NCI-H526 treated with DMSO at 0.1 percent for 48 hours (cell line): ENCODE measurements around the gene ZNF614.
A peak's percentile ranks its signal among the peaks of the same experiment; 100 is the strongest.
"Not testable (repeated sequence)": the region's sequence is repeated elsewhere in the genome, so short reads cannot be mapped to it uniquely, and the experiment has no call there.

Source experiments
- DNase-seq: peaks from one replicate; lab custom pipeline; 2025; lab: John Stamatoyannopoulos, UW

Gene ZNF614

DNA sequence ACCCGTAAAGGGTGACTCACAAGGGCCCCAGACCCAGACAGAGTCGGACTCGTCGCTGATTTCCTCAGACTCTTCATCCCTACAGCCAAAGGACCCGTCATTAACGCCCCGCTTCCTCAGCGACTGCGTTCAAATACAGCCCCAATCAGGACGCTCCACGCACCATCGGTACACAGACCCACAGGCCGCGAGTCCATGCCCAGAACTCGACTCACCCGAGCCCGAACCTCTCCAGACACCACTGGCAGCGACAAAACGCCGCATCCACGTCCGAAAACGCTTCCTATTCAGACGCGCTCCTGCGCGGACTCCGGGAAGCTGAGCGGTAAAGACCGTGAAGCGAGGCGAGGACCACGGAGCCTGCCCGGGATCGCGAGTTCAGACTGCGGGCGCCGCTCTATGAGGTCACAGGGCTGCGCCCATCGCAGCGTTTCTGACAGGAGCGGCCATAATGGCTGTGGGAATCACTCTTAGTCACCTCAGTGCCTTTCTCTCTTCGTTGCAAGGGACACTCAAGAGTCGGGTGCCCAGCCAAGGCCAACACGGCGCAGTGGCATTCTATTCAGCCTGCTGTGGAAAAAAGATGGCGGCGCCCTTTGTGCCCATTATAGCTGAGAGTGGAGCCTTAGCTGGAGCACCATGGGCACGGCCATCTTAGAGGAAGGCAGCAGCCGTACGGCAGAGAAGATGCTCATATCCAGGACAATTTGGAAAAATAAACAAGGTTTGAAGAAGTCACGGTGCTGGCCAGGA lies at the start of gene ZNF614:
TSS of gene ZNF614 (minus strand) at position 353 of the 753 bp plus-strand sequence. CDS start 2,634 bp downstream, outside the sequence.
- DNase-seq, result peak; percentile 95

DNA sequence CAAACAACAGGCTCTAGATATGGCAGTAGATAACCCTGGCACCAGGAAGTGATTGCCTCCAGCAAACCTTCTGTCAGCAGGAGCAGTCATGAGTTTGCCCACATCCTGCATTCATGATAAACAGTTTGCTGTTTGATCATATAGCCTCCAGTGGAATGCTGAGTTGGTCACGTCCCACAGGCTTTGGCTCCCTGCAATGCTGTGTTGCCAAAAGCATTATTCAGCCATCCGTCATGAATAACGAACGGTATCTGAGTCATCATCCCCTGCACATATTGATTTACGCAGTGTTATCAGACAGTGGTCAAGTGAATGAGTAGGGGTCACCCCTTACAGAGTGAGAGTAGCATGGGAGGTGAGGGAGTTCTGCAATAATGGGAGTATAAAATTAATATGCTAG lies 42.3 kb upstream of the ZNF614 start:
- no peak for DNase-seq

DNA sequence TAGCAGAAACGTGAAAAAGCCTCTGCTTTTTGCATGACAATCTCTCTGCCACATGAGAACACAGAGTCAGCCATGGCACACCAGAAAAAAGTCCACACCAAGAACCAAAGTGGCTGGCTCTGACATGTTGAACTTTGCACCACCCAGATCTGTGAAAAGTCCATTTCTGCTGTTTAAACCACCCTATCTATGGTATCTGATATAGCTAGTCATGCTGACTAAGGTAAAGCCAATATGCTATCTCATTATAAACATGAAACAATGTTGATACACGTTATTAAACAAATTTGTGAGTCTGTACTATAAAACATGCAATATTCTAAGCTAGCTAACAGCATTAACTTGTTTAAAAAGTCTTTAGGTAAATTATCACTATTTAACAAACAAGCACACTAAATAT lies 41.5 kb upstream of the ZNF614 start:
- DNase-seq, result no peak

DNA sequence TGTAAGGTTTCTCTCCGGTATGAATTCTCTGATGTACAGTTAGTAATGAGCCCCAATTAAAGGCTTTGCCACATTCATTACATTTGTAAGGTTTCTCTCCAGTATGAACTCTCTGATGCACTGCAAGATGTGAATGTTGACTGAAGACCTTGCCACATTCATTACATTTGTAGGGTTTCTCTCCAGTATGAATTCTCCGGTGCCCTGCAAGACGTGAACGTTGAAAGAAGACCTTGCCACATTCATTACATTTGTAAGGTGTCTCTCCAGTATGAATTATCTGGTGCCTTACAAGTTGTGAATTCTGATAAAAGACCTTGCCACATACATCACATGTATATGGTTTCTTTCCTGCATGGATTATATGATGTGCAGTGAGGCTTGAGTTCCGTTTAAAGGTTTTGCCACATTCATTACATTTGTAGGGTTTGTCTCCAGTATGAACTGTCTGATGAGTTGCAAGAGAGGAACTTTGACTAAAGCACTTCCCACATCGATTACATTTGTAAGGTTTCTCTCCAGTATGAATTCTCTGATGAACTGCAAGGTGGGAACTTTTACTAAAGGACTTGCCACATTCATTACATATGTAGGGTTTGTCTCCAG lies 38.2 kb upstream of the ZNF614 start:
- DNase-seq, result no peak

DNA sequence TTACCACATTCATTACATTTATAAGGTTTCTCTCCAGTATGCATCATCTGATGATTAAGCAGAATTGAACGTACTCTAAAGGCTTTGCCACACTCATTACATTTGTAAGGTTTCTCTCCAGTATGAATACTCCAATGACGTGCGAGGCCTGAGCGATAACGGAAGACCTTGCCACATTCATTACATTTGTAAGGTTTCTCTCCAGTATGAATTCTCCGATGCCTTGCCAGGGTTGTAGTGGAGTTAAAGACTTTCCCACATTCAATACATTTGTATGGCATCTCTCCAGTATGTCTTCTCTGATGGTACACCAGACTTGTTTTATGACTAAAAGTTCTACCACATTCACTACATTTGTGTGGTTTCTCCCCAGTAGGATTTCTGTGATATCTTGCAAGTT lies 37.2 kb upstream of the ZNF614 start:
- DNase-seq, result no peak

DNA sequence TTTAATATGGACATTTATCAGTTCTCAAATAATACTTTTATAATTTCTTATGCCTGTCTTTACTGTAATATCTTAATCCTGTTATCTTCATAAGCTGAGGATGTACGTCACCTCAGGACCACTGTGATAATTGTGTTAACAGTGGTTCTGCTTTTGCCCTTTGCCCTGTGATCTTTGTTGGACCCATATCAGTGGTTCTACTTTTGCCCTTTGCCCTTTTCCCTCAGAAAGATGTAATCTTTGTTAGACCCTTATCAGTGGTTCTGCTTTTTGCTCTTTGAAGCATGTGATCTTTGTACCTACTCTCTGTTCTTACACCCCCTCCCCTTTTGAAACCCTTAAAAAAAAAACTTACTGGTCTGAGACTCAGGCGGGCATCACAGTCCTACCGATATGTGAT lies 28.3 kb upstream of the ZNF614 start:
- not testable (repeated sequence) for DNase-seq

DNA sequence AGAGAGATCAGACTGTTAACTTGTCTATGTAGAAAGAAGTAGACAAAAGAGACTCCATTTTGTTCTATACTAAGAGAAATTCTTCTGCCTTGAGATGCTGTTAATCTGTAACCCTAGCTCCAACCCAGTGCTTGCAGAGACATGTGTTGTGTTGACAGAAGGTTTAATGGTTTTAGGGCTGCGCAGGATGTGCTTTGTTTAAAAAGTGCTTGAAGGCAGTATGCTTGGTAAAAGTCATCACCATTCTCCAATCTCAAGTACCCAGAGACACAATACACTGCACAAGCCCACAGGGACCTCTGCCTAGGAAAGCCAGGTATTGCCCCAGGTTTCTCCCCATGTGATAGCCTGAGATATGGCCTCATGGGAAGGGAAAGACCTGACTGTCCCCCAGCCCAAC lies 23.6 kb upstream of the ZNF614 start:
- not testable (repeated sequence) for DNase-seq

DNA sequence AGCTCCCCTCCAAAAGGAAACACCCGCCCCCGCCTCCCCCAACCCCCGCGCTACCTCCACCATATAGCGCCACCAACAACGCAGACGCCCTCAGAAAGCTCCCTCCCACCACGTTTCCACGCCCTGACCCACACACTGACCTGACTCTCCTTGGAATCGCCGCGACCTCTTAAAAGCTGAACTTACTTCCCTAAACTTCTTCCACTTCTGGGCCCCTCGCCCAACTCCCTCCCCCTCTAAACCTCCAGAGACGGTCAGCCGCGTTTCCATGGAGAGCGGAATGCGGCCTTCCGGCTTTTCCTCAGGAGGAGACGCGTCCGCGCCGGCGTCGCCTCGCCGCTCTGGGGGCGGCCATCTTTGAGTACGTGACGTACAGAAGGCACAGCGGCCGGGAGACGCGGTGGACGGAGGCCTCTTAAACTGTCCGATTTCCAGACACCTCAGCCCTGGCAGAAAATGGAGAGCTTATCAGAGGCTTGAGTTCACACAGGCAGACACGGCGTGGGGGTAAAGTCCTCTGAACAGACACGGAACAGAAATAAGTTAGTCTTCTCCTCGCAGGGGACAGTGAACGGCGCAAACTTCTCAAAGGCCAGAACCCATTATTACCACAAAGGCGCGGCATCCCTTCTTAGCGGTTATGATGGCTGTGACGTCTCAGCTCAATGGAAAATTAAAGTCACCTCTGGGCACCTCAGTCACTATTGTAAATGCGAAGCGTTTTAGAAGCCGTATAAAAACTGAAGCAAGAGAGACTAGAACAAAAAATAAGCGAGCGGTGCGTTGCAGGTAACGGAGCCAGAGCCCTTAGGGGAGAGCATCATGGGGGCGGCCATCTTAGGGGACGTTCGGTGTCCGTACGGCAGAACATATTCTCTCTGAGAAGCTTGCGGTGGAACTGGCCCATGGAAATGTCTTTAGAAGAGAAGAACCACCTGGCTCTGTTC lies 20.6 kb upstream of the ZNF614 start, which contains the start of gene ZNF432:
TSS of gene ZNF432 (minus strand) at position 284 of the 947 bp plus-strand sequence. CDS start 1,970 bp downstream, outside the sequence.
- DNase-seq, result peak; percentile 93

DNA sequence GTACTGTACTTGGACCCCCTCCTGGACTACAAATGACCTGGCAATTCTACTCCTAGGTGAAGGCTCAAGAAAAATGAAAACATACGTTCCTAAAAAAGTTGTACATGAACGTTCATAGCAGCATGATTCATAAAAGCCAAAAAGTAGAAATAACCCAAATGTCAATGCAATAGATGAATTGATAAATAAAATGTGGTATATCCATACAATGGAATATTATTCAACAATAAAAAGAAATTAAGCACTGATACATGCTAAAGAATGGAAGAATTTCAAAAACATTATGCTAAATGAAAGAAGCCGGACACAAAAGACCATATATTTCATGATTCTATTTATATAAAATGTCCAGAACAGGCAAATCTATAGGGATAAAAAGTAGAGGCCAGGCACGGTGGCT lies 11.0 kb upstream of the ZNF614 start:
- no peak for DNase-seq

DNA sequence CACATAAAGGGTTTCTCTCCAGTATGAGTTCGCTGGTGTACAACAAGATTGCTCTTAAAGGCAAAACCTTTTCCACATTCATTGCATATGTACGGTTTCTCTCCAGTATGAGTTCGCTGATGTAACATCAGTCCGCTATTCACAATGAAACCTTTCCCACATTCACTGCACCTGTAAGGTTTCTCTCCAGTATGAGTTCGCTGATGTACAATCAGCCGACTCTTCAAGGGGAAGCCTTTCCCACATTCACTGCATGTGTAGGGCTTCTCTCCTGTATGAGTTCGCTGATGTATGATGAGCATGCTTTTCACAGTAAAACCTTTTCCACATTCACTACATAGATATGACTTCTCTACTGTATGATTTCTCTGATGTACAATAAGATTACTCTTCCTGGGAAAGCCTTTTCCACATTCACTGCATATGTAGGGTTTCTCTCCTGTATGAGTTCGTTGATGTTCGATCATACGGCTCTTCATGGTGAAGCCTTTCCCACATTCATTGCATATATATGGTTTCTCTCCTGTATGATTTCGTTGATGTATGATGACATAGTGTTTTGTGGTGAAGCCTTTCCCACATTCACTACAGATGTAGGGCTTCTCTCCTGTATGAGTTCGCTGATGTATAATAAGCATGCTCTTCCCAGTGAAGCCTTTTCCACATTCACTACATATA lies 6.0 kb upstream of the ZNF614 start:
- no peak for DNase-seq

DNA sequence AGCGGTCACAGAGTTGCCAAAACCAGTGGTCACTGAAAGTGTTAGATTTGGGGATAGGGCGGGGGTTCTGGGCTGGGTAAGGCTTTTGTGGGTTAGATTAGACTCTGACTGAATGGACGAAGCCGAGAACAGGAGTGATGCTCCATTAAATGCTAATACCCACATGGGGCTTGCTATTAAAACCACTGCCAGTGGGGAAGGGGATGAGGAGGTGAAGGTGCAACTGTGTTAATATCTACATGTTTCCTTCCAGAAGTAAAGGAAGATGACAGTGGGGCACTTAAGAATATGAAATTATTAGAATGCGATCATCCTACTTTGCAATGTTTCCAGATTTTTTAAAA lies 573 bp upstream of the ZNF614 start:
- peak; percentile 76 for DNase-seq

DNA sequence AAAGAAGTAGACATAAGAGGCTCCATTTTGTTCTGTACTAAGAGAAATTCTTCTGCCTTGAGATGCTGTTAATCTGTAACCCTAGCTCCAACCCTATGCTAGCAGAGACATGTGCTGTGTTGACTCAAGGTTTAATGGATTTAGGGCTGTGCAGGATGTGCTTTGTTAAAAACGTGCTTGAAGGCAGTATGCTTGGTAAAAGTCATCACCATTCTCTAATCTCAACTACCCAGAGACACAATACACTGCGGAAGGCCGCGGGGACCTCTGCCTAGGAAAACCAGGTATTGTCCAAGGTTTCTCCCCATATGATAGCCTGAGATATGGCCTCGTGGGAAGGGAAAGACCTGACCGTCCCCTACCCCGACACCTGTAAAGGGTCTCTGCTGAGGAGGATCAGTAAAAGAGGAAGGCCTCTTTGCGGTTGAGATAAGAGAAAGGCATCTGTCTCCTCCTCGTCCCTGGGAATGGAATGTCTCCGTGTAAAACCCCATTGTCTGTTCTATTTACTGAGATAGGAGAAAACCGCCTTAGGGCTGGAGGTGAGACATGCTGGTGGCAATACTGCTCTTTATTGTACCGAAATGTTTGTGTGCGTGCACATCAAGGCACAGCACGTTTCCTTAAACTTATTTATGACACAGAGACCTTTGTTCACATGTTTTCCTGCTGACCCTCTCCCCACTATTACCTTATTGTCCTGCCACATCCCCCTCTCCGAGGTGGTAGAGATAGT lies 1.8 kb downstream of the ZNF614 start:
- not testable (repeated sequence) for DNase-seq

DNA sequence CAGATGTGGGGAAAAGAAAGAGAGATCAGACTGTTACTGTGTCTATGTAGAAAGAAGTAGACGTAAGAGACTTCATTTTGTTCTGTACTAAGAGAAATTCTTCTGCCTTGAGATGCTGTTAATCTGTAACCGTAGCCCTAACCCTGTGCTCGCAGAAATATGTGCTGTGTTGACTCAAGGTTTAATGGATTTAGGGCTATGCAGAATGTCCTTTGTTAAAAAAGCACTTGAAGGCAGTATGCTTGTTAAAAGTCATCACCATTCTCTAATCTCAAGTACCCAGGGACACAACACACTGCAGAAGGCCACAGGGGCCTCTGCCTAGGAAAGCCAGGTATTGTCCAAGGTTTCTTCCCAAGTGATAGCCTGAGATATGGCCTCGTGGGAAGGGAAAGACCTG lies 3.7 kb downstream of the ZNF614 start:
- DNase-seq, result not testable (repeated sequence)

DNA sequence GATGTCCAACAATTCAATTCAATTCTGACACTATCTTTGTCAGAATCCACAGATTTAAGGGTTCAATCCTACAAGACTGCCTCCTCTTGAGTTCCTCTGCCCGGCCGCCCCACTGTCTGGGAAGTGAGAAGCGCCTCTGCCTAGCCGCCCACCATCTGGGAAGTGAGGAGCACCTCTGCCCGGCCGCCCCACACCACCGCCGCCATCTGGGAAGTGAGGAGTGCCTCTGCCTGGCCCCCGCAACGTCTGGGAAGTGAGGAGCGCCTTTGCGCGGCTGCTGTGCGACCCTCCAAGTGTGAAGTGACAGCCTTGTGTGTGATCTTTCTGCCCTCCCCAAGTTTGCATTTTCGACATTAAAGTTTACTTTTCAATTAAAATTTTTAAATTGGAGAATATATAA lies 6.0 kb downstream of the ZNF614 start:
- no peak for DNase-seq

DNA sequence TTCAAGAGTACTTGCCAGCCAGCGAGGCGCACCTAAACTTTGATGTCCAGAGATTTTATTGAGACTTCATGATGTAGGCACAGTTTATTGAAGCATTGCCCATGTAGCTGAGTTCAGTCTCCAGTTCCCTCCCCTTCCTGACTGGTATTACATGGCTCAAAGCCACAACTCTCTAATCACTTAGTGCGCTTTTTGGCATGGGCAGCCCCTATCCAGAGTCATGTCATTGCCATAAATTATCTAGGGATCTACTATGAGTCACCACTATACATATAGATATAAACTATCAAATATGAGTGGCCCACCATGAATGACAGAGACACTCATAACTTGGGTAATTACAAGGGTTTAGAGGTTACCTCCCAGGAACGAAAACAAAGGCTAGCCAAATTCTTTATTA lies 7.7 kb downstream of the ZNF614 start:
- no peak for DNase-seq

DNA sequence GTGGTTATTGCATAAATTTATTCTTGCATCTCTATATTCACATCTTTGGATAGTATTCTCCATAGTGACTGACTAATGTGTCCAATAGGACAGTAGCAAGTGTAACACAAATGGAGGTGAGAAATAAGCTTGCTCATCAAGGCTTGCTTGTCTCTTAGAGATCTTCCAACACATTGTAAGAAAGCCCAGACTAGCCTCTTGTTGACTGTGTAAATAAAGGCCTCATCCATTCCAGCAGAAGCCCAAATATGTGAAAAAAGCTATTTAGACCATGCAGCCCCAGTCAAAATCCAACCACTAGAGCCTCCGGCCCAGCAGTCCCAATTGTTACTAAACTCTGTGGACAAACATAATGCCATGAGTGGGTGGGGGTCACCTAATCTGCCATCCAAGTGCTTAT lies 17.5 kb downstream of the ZNF614 start:
- no peak for DNase-seq

DNA sequence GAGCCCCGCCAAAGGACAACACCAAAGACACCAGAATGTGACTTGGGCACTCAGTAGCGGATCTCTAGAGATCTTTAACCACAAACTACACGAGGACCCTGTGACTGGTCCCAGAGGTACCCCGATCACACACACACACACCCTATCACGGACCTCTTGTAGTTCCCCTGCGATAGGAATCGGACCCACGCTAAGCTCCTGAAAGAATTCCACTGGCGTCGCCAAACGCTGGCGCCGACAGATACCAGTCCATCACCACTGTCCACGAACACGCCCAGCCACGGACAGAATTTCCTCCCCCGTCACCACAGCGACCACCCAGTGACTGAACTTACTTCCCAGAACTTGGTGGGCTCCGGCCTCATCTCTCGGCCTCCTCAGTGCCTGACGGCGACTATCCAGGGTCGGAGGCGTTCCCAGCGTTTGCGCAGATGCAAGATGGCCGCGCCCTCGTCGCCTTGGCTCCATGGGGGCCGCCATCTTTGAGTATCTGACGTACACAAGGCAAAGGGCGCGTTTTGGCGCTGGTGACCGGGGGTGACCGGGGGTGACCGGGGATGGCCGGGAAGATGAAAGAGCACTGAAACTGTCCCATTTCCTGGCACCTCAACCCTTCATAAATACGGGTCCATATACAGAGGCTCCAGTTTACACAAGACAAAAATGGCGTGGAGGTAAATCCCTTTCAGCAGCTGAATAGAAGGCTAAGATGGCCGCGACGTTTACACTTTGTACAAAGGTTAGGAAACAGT lies 20.2 kb downstream of the ZNF614 start, which contains the start of gene ZNF615:
TSS of gene ZNF615 (minus strand) at position 406 of the 752 bp plus-strand sequence. CDS start 4,500 bp downstream, outside the sequence.
- DNase-seq, result peak; percentile 79

DNA sequence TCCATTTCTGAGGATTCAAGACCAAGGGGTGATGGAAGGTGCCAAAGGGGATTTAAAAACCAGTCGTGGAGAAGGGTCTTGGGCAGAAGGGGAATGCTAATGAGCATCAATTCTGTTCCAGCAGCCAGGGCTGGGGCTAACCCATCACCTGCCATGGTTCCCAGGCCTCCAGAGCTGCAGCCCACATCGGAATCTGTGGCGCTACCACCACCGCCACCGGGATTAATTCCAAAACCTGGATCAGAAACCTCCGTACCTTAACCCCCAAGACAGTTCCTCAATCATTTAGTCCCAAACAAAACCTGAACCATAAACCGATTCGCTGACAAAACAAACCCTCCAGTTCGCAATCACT lies 20.8 kb downstream of the ZNF614 start:
- no peak for DNase-seq

DNA sequence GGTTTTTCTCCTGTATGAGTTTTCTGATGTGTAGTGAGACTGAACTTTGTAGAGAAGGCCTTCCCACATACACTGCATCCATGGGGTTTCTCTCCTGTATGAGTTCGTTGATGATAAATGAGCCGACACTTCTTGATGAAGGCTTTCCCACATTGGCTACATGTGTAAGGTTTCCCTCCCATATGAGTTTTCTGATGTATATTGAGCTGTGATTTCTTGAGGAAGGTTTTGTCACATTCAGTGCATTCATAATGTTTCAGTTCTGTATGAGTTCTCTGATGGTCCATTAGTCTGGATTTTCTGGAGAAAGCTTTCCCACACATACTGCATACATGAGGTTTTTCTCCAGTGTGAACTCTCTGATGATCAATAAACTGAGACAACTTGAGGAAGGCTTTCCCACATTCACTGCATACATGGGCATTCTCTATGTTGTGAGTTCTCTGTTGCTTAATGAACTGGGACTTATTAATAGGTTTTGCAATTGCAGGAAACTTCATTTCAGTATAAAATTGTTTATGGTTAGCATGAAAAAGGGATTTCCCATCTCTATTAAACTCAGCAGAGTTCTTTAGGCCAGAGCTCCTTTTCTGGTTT lies 34.0 kb downstream of the ZNF614 start:
- DNase-seq, result no peak

DNA sequence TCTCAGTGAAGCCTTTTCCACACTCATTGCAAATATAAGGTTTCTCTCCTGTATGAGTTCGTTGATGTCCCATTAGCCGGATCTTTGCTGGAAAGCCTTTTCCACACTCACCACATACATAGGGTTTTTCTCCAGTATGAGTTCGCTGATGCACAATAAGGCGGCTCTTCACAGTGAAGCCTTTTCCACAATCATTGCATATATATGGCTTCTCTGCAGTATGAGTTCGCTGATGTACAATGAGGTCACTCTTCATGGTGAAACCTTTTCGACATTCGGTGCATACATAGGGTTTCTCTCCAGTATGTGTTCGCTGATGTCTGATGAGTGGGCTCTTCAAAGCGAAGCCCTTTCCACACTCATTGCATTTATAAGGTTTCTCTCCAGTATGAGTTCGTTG lies 34.8 kb downstream of the ZNF614 start:
- DNase-seq, result no peak
